ENCODE results near the gene FIZ1.
A peak's percentile ranks its signal among the peaks of the same experiment; 100 is the strongest.
"Not testable (repeated sequence)": the region's sequence is repeated elsewhere in the genome, so short reads cannot be mapped to it uniquely, and the experiment has no call there.

Gene FIZ1

GRCh38 chr19:55593096-55593772 is 6.1 kb downstream of the FIZ1 start:
- no peak for DNase-seq (ENCODE audit: low read depth)

GRCh38 chr19:55592391-55593090 is 6.8 kb downstream of the FIZ1 start:
- no peak for DNase-seq (ENCODE audit: low read depth)

- no peak for DNase-seq (ENCODE audit: low read depth)
Observed at GRCh38 chr19:55591555-55591954, 7.8 kb downstream of the FIZ1 start.

- no peak for DNase-seq (ENCODE audit: low read depth)
Observed at GRCh38 chr19:55590617-55591016, 8.7 kb downstream of the FIZ1 start.

- no peak for DNase-seq (ENCODE audit: low read depth)
Observed at GRCh38 chr19:55590109-55590508, 9.2 kb downstream of the FIZ1 start.

- no peak for DNase-seq (ENCODE audit: low read depth)
Observed at GRCh38 chr19:55588738-55589137, 10.6 kb downstream of the FIZ1 start.

GRCh38 chr19:55586976-55587668 is 12.2 kb downstream of the FIZ1 start:
- DNase-seq (ENCODE audit: low read depth), result peak; percentile 92

GRCh38 chr19:55585658-55586339 is 13.5 kb downstream of the FIZ1 start:
- peak; percentile 38 for DNase-seq (ENCODE audit: low read depth)

GRCh38 chr19:55584871-55585270 is 14.4 kb downstream of the FIZ1 start:
- no peak for DNase-seq (ENCODE audit: low read depth)

- DNase-seq (ENCODE audit: low read depth), result not testable (repeated sequence)
Observed at GRCh38 chr19:55583897-55584296, 15.4 kb downstream of the FIZ1 start.

GRCh38 chr19:55582284-55582683 is 17.0 kb downstream of the FIZ1 start:
- not testable (repeated sequence) for DNase-seq (ENCODE audit: low read depth)

- DNase-seq (ENCODE audit: low read depth), result no peak
Observed at GRCh38 chr19:55581823-55582223, 17.5 kb downstream of the FIZ1 start.

GRCh38 chr19:55581145-55581822 is 18.0 kb downstream of the FIZ1 start:
- no peak for DNase-seq (ENCODE audit: low read depth)

- DNase-seq (ENCODE audit: low read depth), result peak; percentile 79
Observed at GRCh38 chr19:55580628-55581144, 18.6 kb downstream of the FIZ1 start, which contains the start of gene ZNF579. Gene ZNF579, minus strand, starts transcription at chr19:55580848. Its CDS starts 1,209 bp downstream, at chr19:55579639.

- no peak for DNase-seq (ENCODE audit: low read depth)
Observed at GRCh38 chr19:55579766-55580621, 19.3 kb downstream of the FIZ1 start.

- no peak for DNase-seq (ENCODE audit: low read depth)
Observed at GRCh38 chr19:55578761-55579747, 20.3 kb downstream of the FIZ1 start.

- no peak for DNase-seq (ENCODE audit: low read depth)
Observed at GRCh38 chr19:55578031-55578760, 21.1 kb downstream of the FIZ1 start.

GRCh38 chr19:55576746-55577145 is 22.6 kb downstream of the FIZ1 start:
- DNase-seq (ENCODE audit: low read depth), result no peak

- not testable (repeated sequence) for DNase-seq (ENCODE audit: low read depth)
Observed at GRCh38 chr19:55573929-55574328, 25.4 kb downstream of the FIZ1 start.
